RWPE2 (cell line): Measurements from ENCODE around the gene PEA15.
A peak's percentile ranks its signal among the peaks of the same experiment; 100 is the strongest.

Experiments
- ATAC-seq: fragments of 200-7000 bp; cut with Tn5 transposase; 3 replicates; pipeline ENCODE4 v1.9.1; 2021; ENCODE audit warnings: low read depth
- DNase-seq: peaks from one replicate; pipeline ENCODE4 v3.0.0-alpha.2; 2020; ENCODE audit warnings: low spot score
- H3K27ac ChIP-seq: fragments of 450-650 bp; 2 replicates; pipeline ENCODE4 v1.5.1; 2017; ENCODE audit warnings: mild to moderate bottlenecking; ENCODE audit not compliant: poor library complexity, severe bottlenecking
- H3K27me3 ChIP-seq: fragments of 250-450 bp; sonication (Bioruptor Pico); 2 replicates; pipeline ENCODE4 v1.5.1; 2021; ENCODE audit warnings: mild to moderate bottlenecking, moderate library complexity; ENCODE audit not compliant: insufficient read depth, poor library complexity, severe bottlenecking
- H3K36me3 ChIP-seq: fragments of 250-450 bp; sonication (Bioruptor Pico); 2 replicates; pipeline ENCODE4 v1.5.1; 2020; ENCODE audit warnings: low read depth, mild to moderate bottlenecking, moderate library complexity
- H3K4me1 ChIP-seq: fragments of 250-450 bp; sonication (Bioruptor Pico); 2 replicates; pipeline ENCODE4 v1.5.1; 2021; ENCODE audit warnings: mild to moderate bottlenecking, moderate library complexity; ENCODE audit not compliant: insufficient read depth, poor library complexity, severe bottlenecking
- H3K4me3 ChIP-seq: fragments of 250-450 bp; sonication (Bioruptor Pico); 2 replicates; pipeline ENCODE4 v1.5.1; 2021; ENCODE audit warnings: mild to moderate bottlenecking, moderate library complexity; ENCODE audit not compliant: severe bottlenecking
- H3K9me3 ChIP-seq: fragments of 250-450 bp; sonication (Bioruptor Pico); 2 replicates; pipeline ENCODE4 v1.5.1; 2021; ENCODE audit warnings: mild to moderate bottlenecking, moderate library complexity; ENCODE audit not compliant: severe bottlenecking
- CTCF ChIP-seq: fragments of 450-650 bp; IDR thresholded peaks from one replicate; pipeline ENCODE4 v1.5.1; 2017; ENCODE audit warnings: mild to moderate bottlenecking, moderate library complexity; ENCODE audit not compliant: poor library complexity, severe bottlenecking

Gene PEA15

DNA sequence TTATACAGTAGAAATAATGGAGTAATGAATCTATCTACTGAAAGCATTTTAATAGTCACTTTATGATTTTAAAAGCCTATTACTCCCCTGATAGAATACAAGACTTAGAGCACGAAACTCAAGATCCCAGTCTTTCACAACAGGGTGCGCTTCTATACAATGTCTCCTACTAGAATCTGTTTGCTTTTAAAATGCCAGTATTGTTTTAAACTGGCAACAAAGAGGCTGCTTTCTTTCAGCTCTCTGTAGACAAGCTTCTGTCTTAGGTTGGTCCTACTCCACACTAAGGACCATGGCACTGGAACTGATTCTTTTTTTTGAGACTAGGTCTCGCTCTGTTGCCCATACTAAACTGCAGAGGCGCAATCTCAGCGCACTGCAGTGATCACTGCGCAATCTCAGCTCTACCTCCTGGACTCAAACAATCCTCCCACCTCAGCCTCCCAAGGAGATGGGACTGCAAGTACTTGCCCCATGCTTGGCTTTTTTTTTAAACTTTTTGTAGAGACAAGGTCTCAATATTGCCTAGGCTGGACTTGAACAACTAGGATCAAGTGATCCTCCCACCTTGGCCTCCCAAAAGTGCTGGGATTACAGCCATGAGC lies 52.3 kb downstream of the PEA15 start:
- no peak overlapping the region for H3K4me3 ChIP-seq
- TF ChIP-seq CTCF: no peak
- H3K27me3 ChIP-seq: no peaks in the 10 kb centered on the region
- H3K27ac ChIP-seq: no peak overlapping the region
- no peak for DNase-seq
- no peaks in the 10 kb centered on the region for H3K9me3 ChIP-seq
- no peak for ATAC-seq
- H3K4me1 ChIP-seq: peaks cover 25% of the 10 kb centered on the region
- H3K36me3 ChIP-seq: peaks cover 28% of the 10 kb centered on the region

- Histone ChIP-seq H3K27me3 (no peaks in the 10 kb centered on the region), H3K36me3 (peaks cover 23% of the 10 kb centered on the region), H3K27ac (no peak overlapping the region), H3K4me3 (no peak overlapping the region), H3K9me3 (no peaks in the 10 kb centered on the region), H3K4me1 (peaks cover 25% of the 10 kb centered on the region)
- DNase-seq (no peak), ATAC-seq (no peak)
- TF ChIP-seq CTCF: no peak
Measured at GRCh38 chr1:160258177-160258798, 53.1 kb downstream of the PEA15 start.

GRCh38 chr1:160260406-160261382 lies 55.5 kb downstream of the PEA15 start:
- H3K4me1 ChIP-seq: peaks cover 25% of the 10 kb centered on the region
- peak overlapping the region; percentile 87 for H3K4me3 ChIP-seq
- peak overlapping the region; percentile 79 for H3K27ac ChIP-seq
- no peak for DNase-seq
- no peaks in the 10 kb centered on the region for H3K27me3 ChIP-seq
- no peak for TF ChIP-seq CTCF
- H3K9me3 ChIP-seq: no peaks in the 10 kb centered on the region
- peaks cover 11% of the 10 kb centered on the region for H3K36me3 ChIP-seq
- ATAC-seq: 0 out of 3 replicates have a peak, but pooled peaks have one; percentile 22

DNA sequence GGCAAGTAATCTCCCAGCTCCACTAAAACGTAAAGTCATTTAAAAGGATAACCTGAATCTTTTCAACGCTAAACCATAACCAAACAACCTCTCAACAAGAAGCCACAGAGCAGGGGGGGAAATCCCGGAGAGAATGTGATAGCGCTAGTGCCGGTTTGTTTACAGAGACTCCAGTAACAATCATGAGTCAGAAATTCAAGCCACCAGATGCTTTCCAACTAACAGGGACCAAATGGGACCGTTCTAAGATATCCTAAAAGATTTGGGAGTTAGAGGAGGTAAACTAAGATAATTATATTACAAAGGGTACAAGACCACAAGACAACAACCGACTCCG lies 56.3 kb downstream of the PEA15 start:
- TF ChIP-seq CTCF: no peak
- peaks cover 11% of the 10 kb centered on the region for H3K36me3 ChIP-seq
- DNase-seq: no peak
- no peaks in the 10 kb centered on the region for H3K27me3 ChIP-seq
- no peaks in the 10 kb centered on the region for H3K9me3 ChIP-seq
- peaks cover 22% of the 10 kb centered on the region for H3K4me1 ChIP-seq
- peak overlapping the region; percentile 79 for H3K27ac ChIP-seq
- peak overlapping the region; percentile 87 for H3K4me3 ChIP-seq
- ATAC-seq: peak; percentile 56
